Naive thymus-derived CD4-positive, alpha-beta T cell (primary cell): ENCODE results near the gene MAL. TPM values are rescaled to one million over a fixed set of nuclear protein-coding genes. Genes with fewer than 3 reads are reported as not detected.
A peak's percentile ranks its signal among the peaks of the same experiment; 100 is the strongest.

Experiments
- ATAC-seq: fragments of 150-1000 bp; cut with Tn5 transposase; 2 replicates; pipeline ENCODE4 v1.10.0; 2021; ENCODE audit warnings: mild to moderate bottlenecking, moderate library complexity
- CTCF ChIA-PET: fragments of 350-600 bp; sonication (Branson Sonifier 250); formaldehyde crosslinking; loops from one replicate; lab custom pipeline; 2021; ENCODE audit warnings: antibody characterized with exemption; lab: Charles Lee
- POLR2A ChIA-PET: fragments of 350-600 bp; sonication (Branson Sonifier 250); formaldehyde crosslinking; loops from one replicate; lab custom pipeline; 2021; ENCODE audit warnings: antibody characterized with exemption, inconsistent platforms; lab: Charles Lee
- DNase-seq, 9 donors: peaks; one replicate each; pipeline versions ENCODE4 v3.0.0 to v3.0.0-alpha.2; 2020 to 2022; ENCODE audit warnings: mixed read lengths in 1 of 9
- H3K27ac ChIP-seq: one replicate; pipeline ENCODE4 v1.7.0; 2013; ENCODE audit warnings: mild to moderate bottlenecking, low read depth, low read length, moderate library complexity
- H3K27me3 ChIP-seq, 2 donors: one replicate each; pipeline ENCODE4 v1.7.0; 2013; ENCODE audit warnings: low read length in 2 of 2, mild to moderate bottlenecking in 2 of 2, moderate library complexity in 2 of 2; ENCODE audit not compliant: control insufficient read depth in 2 of 2, insufficient read depth in 2 of 2
- H3K36me3 ChIP-seq, 3 experiments: 1 replicate in 2 of 3; 2 replicates in 1 of 3; pipeline ENCODE4 v1.7.0; 2013; ENCODE audit warnings: low read length in 3 of 3, mild to moderate bottlenecking in 3 of 3, moderate library complexity in 1 of 3; ENCODE audit not compliant: insufficient read depth in 3 of 3, control insufficient read depth in 2 of 3
- H3K4me1 ChIP-seq, 2 donors: one replicate each; pipeline ENCODE4 v1.7.0; 2013; ENCODE audit warnings: low read length in 2 of 2, mild to moderate bottlenecking in 2 of 2, moderate library complexity in 1 of 2; ENCODE audit not compliant: control insufficient read depth in 2 of 2, insufficient read depth in 2 of 2
- H3K4me3 ChIP-seq: 2 replicates; pipeline ENCODE4 v1.7.0; 2013; ENCODE audit warnings: mild to moderate bottlenecking, low read length
- H3K9me3 ChIP-seq, 3 experiments: 1 replicate in 2 of 3; 2 replicates in 1 of 3; pipeline ENCODE4 v1.7.0; 2013; ENCODE audit warnings: low read length in 3 of 3; ENCODE audit not compliant: control insufficient read depth in 2 of 3
- H3K27ac Mint-ChIP-seq, 9 donors: one replicate each; pipeline ENCODE4 v1.8.0; 2020 to 2022; ENCODE audit warnings: mixed read lengths in 9 of 9, mild to moderate bottlenecking in 8 of 9, moderate library complexity in 5 of 9, inconsistent platforms in 2 of 9
- H3K27me3 Mint-ChIP-seq, 5 donors: one replicate each; pipeline ENCODE4 v1.8.0; 2021 to 2022; ENCODE audit warnings: mixed read lengths in 5 of 5, mild to moderate bottlenecking in 1 of 5
- H3K36me3 Mint-ChIP-seq, 5 donors: one replicate each; pipeline ENCODE4 v1.8.0; 2020 to 2022; ENCODE audit warnings: mixed read lengths in 5 of 5, mild to moderate bottlenecking in 3 of 5, inconsistent platforms in 1 of 5
- H3K4me1 Mint-ChIP-seq, 7 donors: one replicate each; pipeline ENCODE4 v1.8.0; 2020 to 2022; ENCODE audit warnings: mixed read lengths in 7 of 7, mild to moderate bottlenecking in 3 of 7, inconsistent platforms in 1 of 7
- H3K4me3 Mint-ChIP-seq, 10 donors: one replicate each; pipeline ENCODE4 v1.8.0; 2020 to 2022; ENCODE audit warnings: mild to moderate bottlenecking in 10 of 10, mixed read lengths in 10 of 10, moderate library complexity in 6 of 10, inconsistent platforms in 2 of 10
- H3K9me3 Mint-ChIP-seq, 11 donors: one replicate each; pipeline ENCODE4 v1.8.0; 2020 to 2022; ENCODE audit warnings: mixed read lengths in 11 of 11, mild to moderate bottlenecking in 4 of 11, inconsistent platforms in 1 of 11, moderate library complexity in 1 of 11
- intact Hi-C, 2 donors: fragments of 100-400 bp; cut with micrococcal nuclease; formaldehyde crosslinking; loops; one replicate each; pipeline ENCODE4 v1.15.1; 2023
- polyA plus RNA-seq, 2 donors: library from polyadenylated mRNA; unstranded; fragments of 300-500 nt; fragmentation: Illumina TruSeq; gene quantifications; one replicate each; pipeline ENCODE4 v1.2.3, GENCODE V29; 2021
- total RNA-seq, 6 experiments: library from RNA in 5 of 6; stranded (reverse) in 5 of 6; gene quantifications; 1 replicate in 5 of 6; 2 replicates in 1 of 6; pipeline ENCODE4 v1.2.3 and lab custom pipeline; 2021 to 2026

The MAL gene
- total and polyA plus RNA-seq, 7 experiments from 2014 or later: 124 to 575 (median 176) TPM

GRCh38 chr2:95018861-95019550, 6.5 kb upstream of the MAL start:
- ChIA-PET CTCF (interaction anchor here (1.0 to 10.4 kb wide), 2 partner anchors 61 to 97 kb away, joined by 3 to 502 read pairs; no protein-coding TSS in a partner anchor), POLR2A (interaction anchor here (1.0 kb wide), 1 partner anchor 58 kb away, joined by 3 read pairs; no protein-coding TSS in a partner anchor)
- H3K4me1 Mint-ChIP-seq: peaks cover 16 to 50% (median 45%) of the 10 kb centered on the region in 7 donors

GRCh38 chr2:95019572-95019971, 5.9 kb upstream of the MAL start:
- intact Hi-C loops: no loop called here
- no peak for ATAC-seq

More at GRCh38 chr2:95018861-95019550, 6.5 kb upstream of the MAL start:
- H3K27ac Mint-ChIP-seq: peak overlapping the region in 6 of 9 donors; percentile 5 to 82 (median 39)
- H3K4me1 ChIP-seq: peaks cover 9 to 21% of the 10 kb centered on the region in 2 donors
- no peak for ATAC-seq
- intact Hi-C loops: no loop called here
- H3K27ac ChIP-seq: no peak overlapping the region
- H3K9me3 ChIP-seq: no peaks in the 10 kb centered on the region
- H3K36me3 ChIP-seq: no peaks in the 10 kb centered on the region
- H3K36me3 Mint-ChIP-seq: peaks cover 0 to 4% (median 0%) of the 10 kb centered on the region in 5 donors
- no peak for DNase-seq
- H3K4me3 Mint-ChIP-seq: no peak overlapping the region
- peaks cover 0 to 3% (median 0%) of the 10 kb centered on the region in 11 donors for H3K9me3 Mint-ChIP-seq
- no peak overlapping the region for H3K4me3 ChIP-seq
- peaks cover 0 to 3% (median 0%) of the 10 kb centered on the region in 5 donors for H3K27me3 Mint-ChIP-seq
- H3K27me3 ChIP-seq: no peaks in the 10 kb centered on the region

DNA sequence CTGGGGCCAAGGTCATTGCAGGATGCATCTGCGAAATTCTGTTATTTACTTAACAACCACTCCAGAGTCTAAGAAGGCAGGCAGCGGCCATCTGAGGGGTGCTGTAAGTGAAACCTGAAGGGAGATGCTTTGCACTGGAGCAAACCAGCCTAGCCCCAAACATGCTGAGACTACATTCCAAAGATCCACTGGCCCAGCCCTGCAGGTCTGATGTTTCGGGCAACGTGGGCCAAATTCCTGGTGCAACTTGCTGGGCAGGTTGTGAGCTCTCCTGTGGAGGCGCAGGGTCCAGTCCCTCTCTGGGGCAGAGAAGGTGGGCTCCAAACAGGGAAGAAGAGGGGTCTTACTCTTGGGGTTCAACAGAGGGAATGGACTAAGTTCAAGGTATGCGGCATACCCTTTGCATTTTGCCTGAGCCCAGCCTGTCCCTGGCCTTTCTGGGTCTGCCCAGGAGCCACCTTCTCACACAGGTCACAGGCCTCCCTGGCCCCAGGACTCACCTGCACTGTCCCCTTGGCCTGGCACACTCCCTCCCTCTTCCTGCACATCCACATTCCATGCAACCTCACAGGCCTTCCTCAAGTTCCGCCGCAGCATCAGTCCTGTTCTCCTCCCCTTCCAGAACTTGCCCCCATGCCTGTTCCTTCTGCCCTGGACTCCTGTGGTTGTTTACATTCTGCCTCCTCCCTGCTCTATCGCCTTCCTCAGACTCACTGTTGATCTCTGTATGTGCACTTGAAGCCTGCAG, 5.1 kb upstream of the MAL start:
- ChIA-PET CTCF (interaction anchor here (1.0 to 10.4 kb wide), 3 partner anchors 60 to 96 kb away, joined by 3 to 502 read pairs (median 116); no protein-coding TSS in a partner anchor), POLR2A (interaction anchor here (0.6 to 16.0 kb wide), 3 partner anchors 18 to 58 kb away, joined by 7 to 1031 read pairs (median 380); no protein-coding TSS in a partner anchor)
- DNase-seq (no peak), ATAC-seq (no peak)
- Mint-ChIP-seq H3K27ac (peak overlapping the region in 6 of 9 donors; percentile 15 to 66 (median 50)), H3K4me3 (no peak overlapping the region), H3K36me3 (peaks cover 0 to 6% (median 0%) of the 10 kb centered on the region in 5 donors), H3K4me1 (peaks cover 19 to 57% (median 51%) of the 10 kb centered on the region in 7 donors), H3K27me3 (peaks cover 0 to 3% (median 0%) of the 10 kb centered on the region in 5 donors), H3K9me3 (peaks cover 0 to 3% (median 0%) of the 10 kb centered on the region in 11 donors)
- H3K36me3 ChIP-seq: no peaks in the 10 kb centered on the region
- no peak overlapping the region for H3K27ac ChIP-seq
- peaks cover 9 to 26% of the 10 kb centered on the region in 2 donors for H3K4me1 ChIP-seq
- intact Hi-C loops: loop anchor here in 1 of 2 donors (10.0 kb wide), 1 partner anchor 1514 kb away; the partner anchor contains the start of gene ARID5A
- H3K4me3 ChIP-seq: no peak overlapping the region
- no peaks in the 10 kb centered on the region for H3K9me3 ChIP-seq
- no peaks in the 10 kb centered on the region for H3K27me3 ChIP-seq

More at GRCh38 chr2:95019572-95019971, 5.9 kb upstream of the MAL start:
- Mint-ChIP-seq H3K27ac (peak overlapping the region in 6 of 9 donors; percentile 3 to 69 (median 46)), H3K4me1 (peaks cover 19 to 56% (median 51%) of the 10 kb centered on the region in 7 donors), H3K36me3 (peaks cover 0 to 6% (median 0%) of the 10 kb centered on the region in 5 donors), H3K9me3 (peaks cover 0 to 3% (median 0%) of the 10 kb centered on the region in 11 donors), H3K4me3 (no peak overlapping the region), H3K27me3 (peaks cover 0 to 3% (median 0%) of the 10 kb centered on the region in 5 donors)
- H3K4me1 ChIP-seq: peaks cover 9 to 26% of the 10 kb centered on the region in 2 donors
- ChIA-PET CTCF (interaction anchor here (1.0 to 10.4 kb wide), 2 partner anchors 61 to 96 kb away, joined by 3 to 502 read pairs; no protein-coding TSS in a partner anchor), POLR2A (interaction anchor here (0.6 to 1.0 kb wide), 2 partner anchors 17 to 57 kb away, joined by 3 to 7 read pairs; no protein-coding TSS in a partner anchor)
- no peaks in the 10 kb centered on the region for H3K9me3 ChIP-seq
- no peak for DNase-seq
- H3K4me3 ChIP-seq: no peak overlapping the region
- H3K36me3 ChIP-seq: no peaks in the 10 kb centered on the region
- no peaks in the 10 kb centered on the region for H3K27me3 ChIP-seq
- H3K27ac ChIP-seq: no peak overlapping the region

- Histone ChIP-seq H3K9me3 (no peaks in the 10 kb centered on the region), H3K4me1 (peaks cover 9 to 26% of the 10 kb centered on the region in 2 donors), H3K27me3 (no peaks in the 10 kb centered on the region), H3K27ac (no peak overlapping the region), H3K4me3 (no peak overlapping the region), H3K36me3 (peaks cover 0 to 5% (median 0%) of the 10 kb centered on the region in 3 experiments)
- peaks cover 0 to 3% (median 0%) of the 10 kb centered on the region in 5 donors for H3K27me3 Mint-ChIP-seq
- no peak overlapping the region for H3K4me3 Mint-ChIP-seq
- ChIA-PET CTCF (interaction anchor here (6.0 to 10.4 kb wide), 2 partner anchors 59 to 95 kb away, joined by 116 to 502 read pairs; no protein-coding TSS in a partner anchor), POLR2A (interaction anchor here (12.5 to 16.0 kb wide), 2 partner anchors 36 to 57 kb away, joined by 380 to 1031 read pairs; no protein-coding TSS in a partner anchor)
- ATAC-seq: no peak
- DNase-seq: no peak
- peaks cover 19 to 61% (median 51%) of the 10 kb centered on the region in 7 donors for H3K4me1 Mint-ChIP-seq
- peaks cover 0 to 10% (median 4%) of the 10 kb centered on the region in 5 donors for H3K36me3 Mint-ChIP-seq
- H3K27ac Mint-ChIP-seq: peak overlapping the region in 6 of 9 donors; percentile 15 to 66 (median 46)
- intact Hi-C loops: loop anchor here in 1 of 2 donors (10.0 kb wide), 1 partner anchor 1514 kb away; the partner anchor contains the start of gene ARID5A
- peaks cover 0 to 3% (median 0%) of the 10 kb centered on the region in 11 donors for H3K9me3 Mint-ChIP-seq
Observed at GRCh38 chr2:95021023-95021416, 4.5 kb upstream of the MAL start.

- Mint-ChIP-seq H3K27me3 (peaks cover 0 to 7% (median 0%) of the 10 kb centered on the region in 5 donors), H3K4me1 (peaks cover 19 to 63% (median 54%) of the 10 kb centered on the region in 7 donors), H3K27ac (peak overlapping the region in 7 of 9 donors; percentile 54 to 100 (median 95)), H3K36me3 (peaks cover 0 to 16% (median 6%) of the 10 kb centered on the region in 5 donors), H3K4me3 (peak overlapping the region in 5 of 10 donors; percentile 82 to 100 (median 90)), H3K9me3 (peaks cover 0 to 3% (median 0%) of the 10 kb centered on the region in 11 donors)
- no peaks in the 10 kb centered on the region for H3K9me3 ChIP-seq
- DNase-seq (no peak), ATAC-seq (no peak)
- CTCF ChIA-PET: interaction anchor here (0.9 to 10.4 kb wide), 17 partner anchors 10 to 144 kb away, joined by 3 to 502 read pairs (median 11); partner anchors contain the start of genes MRPS5 and ZNF2
- H3K27me3 ChIP-seq: no peaks in the 10 kb centered on the region
- no peak overlapping the region for H3K4me3 ChIP-seq
- H3K27ac ChIP-seq: no peak overlapping the region
- intact Hi-C loops: loop anchor here (1.0 to 10.0 kb wide), 10 partner anchors 31 to 1513 kb away; partner anchors contain the start of genes FAHD2A (in 2 of the 2), ARID5A (in 1 of the 2), ZNF2 (in 1 of the 2) and ZNF892 (in 1 of the 2)
- peaks cover 0 to 6% (median 0%) of the 10 kb centered on the region in 3 experiments for H3K36me3 ChIP-seq
- POLR2A ChIA-PET: interaction anchor here (0.7 to 16.0 kb wide), 9 partner anchors 13 to 142 kb away, joined by 3 to 1031 read pairs (median 27); partner anchors contain the start of genes MRPS5 and ZNF2
- H3K4me1 ChIP-seq: peaks cover 9 to 26% of the 10 kb centered on the region in 2 donors
Observed at GRCh38 chr2:95021847-95022246, 3.7 kb upstream of the MAL start.
